HG02610 (cell line): ENCODE measurements around the gene POLR1F.

Experiments used
- ATAC-seq: cut with Tn5 transposase; IDR thresholded peaks from one replicate; pipeline ENCODE4 v1.9.1; 2021; ENCODE audit warnings: mild to moderate bottlenecking, moderate library complexity; ENCODE audit not compliant: unreplicated experiment

Gene POLR1F

GRCh38 chr7:19677180-19677579 lies 31.7 kb downstream of the POLR1F start:
- ATAC-seq: peak; percentile 88

DNA sequence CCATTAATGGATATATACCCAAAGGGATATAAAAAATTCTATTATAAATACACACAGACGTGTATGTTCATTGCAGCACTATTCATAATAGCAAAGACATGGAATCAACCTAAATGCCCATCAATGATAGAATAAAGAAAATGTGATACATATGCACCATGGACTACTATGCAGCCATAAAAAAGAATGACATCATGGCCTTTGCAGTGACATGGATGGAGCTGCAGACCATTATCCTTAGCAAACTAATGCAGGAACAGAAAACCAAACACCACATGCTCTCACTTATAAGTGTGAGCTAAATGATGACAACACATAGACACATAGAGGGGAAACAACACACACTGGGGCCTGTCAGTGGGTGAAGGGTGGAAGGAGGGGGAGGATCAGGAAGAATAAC lies 33.0 kb downstream of the POLR1F start:
- no peak for ATAC-seq

DNA sequence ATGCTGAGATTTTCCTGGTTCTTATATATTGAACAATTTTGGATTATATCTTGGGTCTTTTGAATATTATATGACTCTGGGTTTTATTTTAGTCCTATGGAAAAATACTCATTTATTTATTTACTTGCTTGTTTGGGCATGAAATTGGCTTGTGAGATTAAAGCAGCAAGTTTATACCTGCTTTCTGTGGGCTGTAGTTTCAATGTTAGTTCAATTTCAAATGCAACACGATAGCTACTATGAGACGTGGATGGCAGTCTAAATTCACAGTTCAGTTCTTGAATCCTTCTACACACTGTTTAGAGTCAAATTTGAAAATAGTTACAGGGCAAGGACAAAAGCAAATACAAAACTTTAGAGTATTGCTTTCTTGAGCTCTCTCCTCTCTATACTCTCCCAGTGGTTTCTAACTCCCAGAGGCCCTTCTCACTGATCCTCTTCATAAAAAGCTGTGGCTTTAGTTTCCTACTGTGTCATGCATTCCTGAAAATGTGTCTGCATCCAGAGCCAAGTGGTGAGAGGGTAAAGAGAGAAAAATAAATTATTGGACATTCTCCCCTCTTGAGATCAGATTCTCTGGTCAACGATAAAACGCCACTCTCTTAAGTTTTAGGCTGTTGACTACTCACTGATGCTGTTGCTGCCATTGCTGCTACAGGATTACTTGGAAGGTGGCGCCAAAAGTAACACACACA lies 34.4 kb downstream of the POLR1F start:
- no peak for ATAC-seq

GRCh38 chr7:19670806-19671205 lies 38.0 kb downstream of the POLR1F start:
- no peak for ATAC-seq

DNA sequence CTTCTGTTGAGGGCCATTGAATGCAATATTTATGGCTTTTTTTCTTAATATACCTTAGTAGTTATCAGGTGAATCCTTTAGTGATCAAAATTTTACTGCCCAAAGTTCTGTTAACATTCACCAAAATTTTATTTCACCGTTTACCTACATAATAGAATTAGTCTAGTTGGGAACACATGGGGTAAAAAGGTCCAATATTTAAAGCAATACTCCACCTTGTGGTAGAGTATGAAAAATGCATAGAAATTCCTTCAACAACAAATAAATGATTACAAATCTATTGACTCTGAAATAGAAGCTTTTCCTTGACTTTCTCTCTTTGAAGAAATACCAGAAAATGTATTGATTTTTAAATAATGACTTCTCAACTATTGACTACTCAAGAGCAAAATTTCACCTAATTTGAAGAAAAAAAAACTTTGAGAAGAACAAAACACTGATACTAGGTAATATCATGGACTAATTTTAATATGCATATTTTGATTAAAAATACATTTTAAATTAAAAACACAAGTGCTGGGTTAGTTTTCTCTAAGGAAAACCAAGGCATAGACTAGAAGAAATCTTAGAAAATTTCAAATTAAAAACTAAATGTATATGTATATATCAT lies 43.3 kb downstream of the POLR1F start:
- ATAC-seq: peak; percentile 35

- ATAC-seq: peak; percentile 98
Measured at GRCh38 chr7:19663816-19664462, 44.9 kb downstream of the POLR1F start.

DNA sequence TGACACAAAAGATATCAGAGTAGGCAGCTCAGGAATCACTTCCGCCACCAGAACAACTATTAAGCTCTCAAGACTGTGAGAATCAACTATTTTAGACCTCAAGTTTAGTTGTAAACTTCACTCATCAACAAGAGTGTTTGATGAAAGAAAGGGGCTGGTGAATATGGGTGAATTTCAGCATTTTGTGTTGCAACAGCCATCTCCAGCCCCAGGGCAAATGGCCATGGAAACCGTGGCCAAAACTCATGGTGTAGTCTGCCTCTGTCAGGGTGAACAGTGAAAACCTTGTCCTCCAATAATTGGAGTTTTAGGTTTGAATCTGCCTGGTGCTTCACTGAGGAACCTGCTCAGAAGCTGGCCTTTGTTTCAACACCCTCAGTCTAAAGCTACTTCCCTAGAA lies 60.0 kb downstream of the POLR1F start:
- ATAC-seq: no peak
